CD8-positive, alpha-beta memory T cell (primary cell): ENCODE data around the gene KLHL29. TPM values are rescaled to one million over a fixed set of nuclear protein-coding genes. Genes with fewer than 3 reads are reported as not detected.
A peak's percentile ranks its signal among the peaks of the same experiment; 100 is the strongest.

Source experiments
- CTCF ChIA-PET: fragments of 350-600 bp; sonication (Branson Sonifier 250); formaldehyde crosslinking; loops from one replicate; lab custom pipeline; 2021; ENCODE audit warnings: antibody characterized with exemption; lab: Charles Lee
- POLR2A ChIA-PET: fragments of 350-600 bp; sonication (Branson Sonifier 250); formaldehyde crosslinking; loops from one replicate; lab custom pipeline; 2021; ENCODE audit warnings: antibody characterized with exemption; lab: Charles Lee
- DNase-seq, 5 donors: peaks; one replicate each; pipeline versions ENCODE4 v3.0.0 to v3.0.0-alpha.2; 2020 to 2022; ENCODE audit warnings: mixed read lengths in 1 of 5
- H3K27ac ChIP-seq: one replicate; pipeline ENCODE4 v1.7.0; 2013; ENCODE audit warnings: low read depth, mild to moderate bottlenecking, low read length, moderate library complexity
- H3K27me3 ChIP-seq: 2 replicates; pipeline ENCODE4 v1.7.0; 2013; ENCODE audit warnings: low read length, mild to moderate bottlenecking; ENCODE audit not compliant: insufficient read depth, poor library complexity, severe bottlenecking
- H3K36me3 ChIP-seq: 2 replicates; pipeline ENCODE4 v1.7.0; 2013; ENCODE audit warnings: mild to moderate bottlenecking, low read length, moderate library complexity; ENCODE audit not compliant: insufficient read depth
- H3K4me1 ChIP-seq: 2 replicates; pipeline ENCODE4 v1.7.0; 2013; ENCODE audit warnings: mild to moderate bottlenecking, low read length, moderate library complexity; ENCODE audit not compliant: insufficient read depth
- H3K4me3 ChIP-seq: 2 replicates; pipeline ENCODE4 v1.7.0; 2013; ENCODE audit warnings: mild to moderate bottlenecking, low read length
- H3K9me3 ChIP-seq: 2 replicates; pipeline ENCODE4 v1.7.0; 2013; ENCODE audit warnings: mild to moderate bottlenecking, low read length
- H3K27ac Mint-ChIP-seq, 8 donors: one replicate each; pipeline ENCODE4 v1.8.0; 2020 to 2021; ENCODE audit warnings: mixed read lengths in 8 of 8, mild to moderate bottlenecking in 6 of 8, inconsistent platforms in 3 of 8, moderate library complexity in 3 of 8
- H3K27me3 Mint-ChIP-seq, 2 donors: one replicate each; pipeline ENCODE4 v1.8.0; 2020 to 2021; ENCODE audit warnings: mixed read lengths in 2 of 2, mild to moderate bottlenecking in 1 of 2, moderate library complexity in 1 of 2
- H3K36me3 Mint-ChIP-seq, 3 donors: one replicate each; pipeline ENCODE4 v1.8.0; 2020 to 2021; ENCODE audit warnings: mixed read lengths in 3 of 3, inconsistent platforms in 1 of 3, mild to moderate bottlenecking in 1 of 3
- H3K4me1 Mint-ChIP-seq, 3 donors: one replicate each; pipeline ENCODE4 v1.8.0; 2020 to 2021; ENCODE audit warnings: mixed read lengths in 3 of 3, inconsistent platforms in 1 of 3, mild to moderate bottlenecking in 1 of 3
- H3K4me3 Mint-ChIP-seq, 7 donors: one replicate each; pipeline ENCODE4 v1.8.0; 2020 to 2021; ENCODE audit warnings: mixed read lengths in 7 of 7, mild to moderate bottlenecking in 6 of 7, moderate library complexity in 4 of 7, inconsistent platforms in 2 of 7
- H3K9me3 Mint-ChIP-seq, 5 donors: one replicate each; pipeline ENCODE4 v1.8.0; 2020 to 2022; ENCODE audit warnings: mixed read lengths in 5 of 5, mild to moderate bottlenecking in 3 of 5, moderate library complexity in 2 of 5, inconsistent platforms in 1 of 5
- polyA plus RNA-seq: library from polyadenylated mRNA; unstranded; fragments of 300-500 nt; fragmentation: Illumina TruSeq; gene quantifications from one replicate; pipeline ENCODE4 v1.2.3, GENCODE V29; 2021
- total RNA-seq, 2 experiments: library from RNA; stranded (reverse); gene quantifications; one replicate each; pipeline ENCODE4 v1.2.3, GENCODE V29; 2021

KLHL29 gene
- total and polyA plus RNA-seq, 3 experiments from 2014 or later = 0.11 to 0.21 (median 0.13) TPM

DNA sequence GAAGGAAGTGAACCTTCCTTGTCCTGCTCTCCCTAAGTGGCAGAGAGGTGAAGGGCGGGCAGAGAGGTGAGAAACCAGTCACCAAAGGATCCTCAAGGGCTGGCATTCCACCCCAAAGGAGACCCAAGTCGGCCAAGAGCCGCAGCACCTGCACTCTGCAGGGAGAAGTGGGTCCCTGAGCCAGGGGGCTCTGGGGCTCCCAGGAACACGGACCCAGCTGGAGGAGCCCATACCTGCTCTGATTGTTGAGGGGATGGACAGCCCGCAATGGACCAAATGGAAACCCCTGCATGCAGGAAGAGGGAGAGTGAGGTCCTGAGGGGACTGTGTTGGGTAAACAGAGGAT is 308.6 kb downstream of the KLHL29 start:
- no peaks in the 10 kb centered on the region for H3K9me3 ChIP-seq
- H3K27me3 Mint-ChIP-seq = no peaks in the 10 kb centered on the region
- H3K27ac ChIP-seq = no peak overlapping the region
- H3K4me1 Mint-ChIP-seq = no peaks in the 10 kb centered on the region
- H3K27me3 ChIP-seq = no peaks in the 10 kb centered on the region
- H3K27ac Mint-ChIP-seq = no peak overlapping the region
- H3K36me3 ChIP-seq = no peaks in the 10 kb centered on the region
- H3K4me3 Mint-ChIP-seq = no peak overlapping the region
- DNase-seq = no peak
- ChIA-PET POLR2A (no interaction called here), CTCF (no interaction called here)
- peaks cover 5 to 12% (median 6%) of the 10 kb centered on the region in 3 donors for H3K36me3 Mint-ChIP-seq
- no peaks in the 10 kb centered on the region for H3K9me3 Mint-ChIP-seq
- H3K4me3 ChIP-seq = no peak overlapping the region
- H3K4me1 ChIP-seq = no peaks in the 10 kb centered on the region

DNA sequence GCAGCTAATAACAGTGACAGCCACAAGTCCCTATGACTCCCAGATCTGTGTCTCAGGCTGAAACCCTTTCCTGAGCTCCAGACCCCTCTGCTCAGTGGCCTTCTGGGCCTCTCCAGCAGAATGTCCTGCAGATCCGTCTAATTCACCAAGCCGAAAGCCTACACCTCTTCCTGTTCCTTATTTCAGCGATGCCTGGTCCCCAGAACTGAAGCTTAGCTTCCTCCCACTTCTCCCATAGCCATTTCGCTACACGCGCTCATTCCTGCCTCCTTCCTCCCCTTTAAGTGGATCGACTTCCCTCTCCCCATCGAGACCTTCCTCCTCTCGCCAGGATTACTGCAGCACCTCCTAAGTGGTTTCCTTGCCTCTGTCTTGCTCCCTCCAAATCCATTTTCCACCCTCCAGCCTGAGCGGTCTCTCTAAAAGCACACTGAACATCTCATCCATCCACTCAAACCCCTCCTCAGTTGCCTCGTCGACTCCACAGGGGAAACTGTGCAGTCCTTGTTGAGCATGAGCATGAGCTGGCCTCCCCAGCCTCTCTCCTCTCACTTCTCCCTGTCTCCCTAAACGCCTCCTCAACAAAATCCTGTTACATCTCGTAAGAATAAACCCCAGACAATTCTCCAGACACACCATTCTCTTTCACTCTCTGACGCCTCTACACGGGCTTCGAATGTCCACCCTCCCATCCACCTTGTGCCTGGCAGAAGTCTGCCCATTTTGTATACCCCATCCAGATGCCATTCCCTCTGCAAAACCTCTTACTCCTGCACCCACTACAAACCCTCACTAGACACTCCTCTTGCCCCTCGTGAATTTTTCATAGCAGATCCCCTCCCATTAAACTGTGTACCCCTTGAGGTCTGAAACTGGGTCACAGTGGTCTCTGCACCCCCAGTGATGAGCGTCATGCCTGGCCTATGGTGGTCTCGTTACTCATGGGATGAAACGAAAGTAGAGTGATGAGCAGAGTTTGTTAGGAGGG is 309.4 kb downstream of the KLHL29 start:
- H3K4me3 ChIP-seq = no peak overlapping the region
- no peaks in the 10 kb centered on the region for H3K9me3 ChIP-seq
- Mint-ChIP-seq H3K36me3 (peaks cover 5 to 12% (median 6%) of the 10 kb centered on the region in 3 donors), H3K27me3 (no peaks in the 10 kb centered on the region), H3K27ac (peak overlapping the region in 3 of 8 donors; percentile 4 to 59 (median 10)), H3K4me3 (peak overlapping the region in 1 of 7 donors; percentile 32), H3K4me1 (no peaks in the 10 kb centered on the region), H3K9me3 (no peaks in the 10 kb centered on the region)
- no peak for DNase-seq
- ChIA-PET CTCF (no interaction called here), POLR2A (no interaction called here)
- H3K27me3 ChIP-seq = no peaks in the 10 kb centered on the region
- H3K27ac ChIP-seq = no peak overlapping the region
- no peaks in the 10 kb centered on the region for H3K36me3 ChIP-seq
- no peaks in the 10 kb centered on the region for H3K4me1 ChIP-seq

DNA sequence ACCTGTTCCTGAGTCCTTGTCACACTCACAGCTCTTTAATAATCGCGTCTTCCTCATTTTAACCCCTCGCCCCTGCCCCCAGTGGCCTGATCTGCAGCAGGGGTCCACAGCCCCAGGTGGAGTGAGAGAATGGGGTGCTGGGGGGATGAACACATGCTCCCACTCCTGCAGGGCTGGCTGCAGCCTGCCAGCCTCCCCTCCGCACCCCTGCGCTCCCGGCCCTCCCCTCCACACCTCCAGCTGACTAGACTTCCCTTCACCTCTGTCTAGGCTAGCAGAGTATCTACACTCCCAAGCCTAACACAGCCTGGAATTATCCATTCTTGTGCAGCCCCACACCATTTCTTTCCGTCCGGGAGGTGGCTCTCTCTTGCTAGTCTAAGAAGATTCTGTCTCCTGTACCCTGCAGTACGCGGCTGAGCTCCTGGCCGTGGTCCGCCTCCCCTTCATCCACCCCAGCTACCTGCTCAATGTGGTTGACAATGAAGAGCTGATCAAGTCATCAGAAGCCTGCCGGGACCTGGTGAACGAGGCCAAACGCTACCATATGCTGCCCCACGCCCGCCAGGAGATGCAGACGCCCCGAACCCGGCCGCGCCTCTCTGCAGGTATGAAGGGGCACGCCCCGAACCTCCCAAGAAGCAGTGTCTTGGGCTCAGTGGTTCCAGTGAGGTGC is 310.4 kb downstream of the KLHL29 start:
- H3K27me3 Mint-ChIP-seq = no peaks in the 10 kb centered on the region

DNA sequence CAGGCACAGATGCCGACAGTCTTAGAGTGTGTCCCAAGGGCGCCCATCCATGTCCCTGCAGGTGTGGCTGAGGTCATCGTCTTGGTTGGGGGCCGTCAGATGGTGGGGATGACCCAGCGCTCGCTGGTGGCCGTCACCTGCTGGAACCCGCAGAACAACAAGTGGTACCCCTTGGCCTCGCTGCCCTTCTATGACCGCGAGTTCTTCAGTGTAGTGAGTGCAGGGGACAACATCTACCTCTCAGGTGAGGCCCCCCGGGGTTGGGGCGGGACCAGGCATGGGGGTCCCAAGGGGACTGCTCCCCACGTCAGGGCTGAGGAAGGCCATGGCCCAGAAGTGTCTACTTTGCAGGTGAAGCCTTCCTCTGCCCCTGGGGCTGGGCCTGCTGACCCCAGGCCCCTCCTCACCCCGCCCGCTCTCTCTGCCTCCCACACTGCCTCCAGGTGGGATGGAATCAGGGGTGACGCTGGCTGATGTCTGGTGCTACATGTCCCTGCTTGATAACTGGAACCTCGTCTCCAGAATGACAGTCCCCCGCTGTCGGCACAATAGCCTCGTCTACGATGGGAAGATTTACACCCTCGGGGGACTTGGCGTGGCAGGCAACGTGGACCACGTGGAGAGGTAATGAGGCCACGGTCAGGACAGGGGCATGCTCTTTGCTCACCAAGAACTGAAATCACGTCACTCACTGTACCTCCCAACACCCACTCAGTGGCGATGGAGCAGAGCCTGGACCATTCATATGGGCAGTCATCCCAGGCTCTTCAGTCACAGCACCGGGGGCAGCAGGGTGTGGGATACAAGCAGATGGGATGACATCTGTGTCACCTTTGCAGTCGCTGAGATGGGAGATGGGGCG is 311.1 kb downstream of the KLHL29 start:
- H3K9me3 Mint-ChIP-seq = no peaks in the 10 kb centered on the region
- peak overlapping the region in 1 of 8 donors; percentile 47 for H3K27ac Mint-ChIP-seq
- no peaks in the 10 kb centered on the region for H3K4me1 ChIP-seq
- ChIA-PET POLR2A (no interaction called here), CTCF (no interaction called here)
- H3K36me3 Mint-ChIP-seq = peaks cover 7 to 13% (median 7%) of the 10 kb centered on the region in 3 donors
- H3K4me1 Mint-ChIP-seq = no peaks in the 10 kb centered on the region
- H3K36me3 ChIP-seq = no peaks in the 10 kb centered on the region
- H3K4me3 Mint-ChIP-seq = no peak overlapping the region
- no peak overlapping the region for H3K27ac ChIP-seq
- H3K4me3 ChIP-seq = no peak overlapping the region
- H3K27me3 ChIP-seq = no peaks in the 10 kb centered on the region
- DNase-seq = no peak
- H3K27me3 Mint-ChIP-seq = no peaks in the 10 kb centered on the region
- no peaks in the 10 kb centered on the region for H3K9me3 ChIP-seq

More for the DNA sequence above, 310.4 kb downstream of the KLHL29 start:
- peak overlapping the region in 1 of 8 donors; percentile 47 for H3K27ac Mint-ChIP-seq
- H3K27ac ChIP-seq = no peak overlapping the region
- H3K9me3 ChIP-seq = no peaks in the 10 kb centered on the region
- H3K9me3 Mint-ChIP-seq = no peaks in the 10 kb centered on the region
- ChIA-PET CTCF (no interaction called here), POLR2A (no interaction called here)
- no peaks in the 10 kb centered on the region for H3K27me3 ChIP-seq
- no peak overlapping the region for H3K4me3 ChIP-seq
- DNase-seq = no peak
- no peak overlapping the region for H3K4me3 Mint-ChIP-seq
- peaks cover 6 to 13% (median 9%) of the 10 kb centered on the region in 3 donors for H3K36me3 Mint-ChIP-seq
- H3K4me1 ChIP-seq = no peaks in the 10 kb centered on the region
- no peaks in the 10 kb centered on the region for H3K36me3 ChIP-seq
- H3K4me1 Mint-ChIP-seq = no peaks in the 10 kb centered on the region

DNA sequence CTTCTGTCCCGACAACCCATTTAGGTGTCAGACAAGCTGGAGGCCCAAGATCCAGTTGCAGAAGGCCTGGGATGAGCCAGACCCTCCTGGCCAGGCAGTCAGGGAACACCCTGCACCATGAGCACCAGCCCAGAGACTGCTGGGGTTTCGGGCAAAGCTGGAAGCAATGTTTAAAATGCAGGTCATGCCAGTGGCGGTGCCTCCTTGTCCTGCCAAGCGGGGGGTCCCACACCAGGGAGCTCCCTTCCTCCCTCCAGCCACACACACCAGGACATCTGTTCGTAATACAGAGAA is 311.7 kb downstream of the KLHL29 start:
- POLR2A ChIA-PET = no interaction called here
- H3K36me3 ChIP-seq = no peaks in the 10 kb centered on the region
- Mint-ChIP-seq H3K9me3 (no peaks in the 10 kb centered on the region), H3K27me3 (no peaks in the 10 kb centered on the region), H3K4me1 (no peaks in the 10 kb centered on the region), H3K36me3 (peaks cover 3 to 8% (median 4%) of the 10 kb centered on the region in 3 donors), H3K4me3 (no peak overlapping the region), H3K27ac (no peak overlapping the region)
- no peak overlapping the region for H3K27ac ChIP-seq
- H3K9me3 ChIP-seq = no peaks in the 10 kb centered on the region
- CTCF ChIA-PET = no interaction called here
- H3K4me1 ChIP-seq = no peaks in the 10 kb centered on the region
- DNase-seq = no peak
- H3K4me3 ChIP-seq = no peak overlapping the region
- no peaks in the 10 kb centered on the region for H3K27me3 ChIP-seq

DNA sequence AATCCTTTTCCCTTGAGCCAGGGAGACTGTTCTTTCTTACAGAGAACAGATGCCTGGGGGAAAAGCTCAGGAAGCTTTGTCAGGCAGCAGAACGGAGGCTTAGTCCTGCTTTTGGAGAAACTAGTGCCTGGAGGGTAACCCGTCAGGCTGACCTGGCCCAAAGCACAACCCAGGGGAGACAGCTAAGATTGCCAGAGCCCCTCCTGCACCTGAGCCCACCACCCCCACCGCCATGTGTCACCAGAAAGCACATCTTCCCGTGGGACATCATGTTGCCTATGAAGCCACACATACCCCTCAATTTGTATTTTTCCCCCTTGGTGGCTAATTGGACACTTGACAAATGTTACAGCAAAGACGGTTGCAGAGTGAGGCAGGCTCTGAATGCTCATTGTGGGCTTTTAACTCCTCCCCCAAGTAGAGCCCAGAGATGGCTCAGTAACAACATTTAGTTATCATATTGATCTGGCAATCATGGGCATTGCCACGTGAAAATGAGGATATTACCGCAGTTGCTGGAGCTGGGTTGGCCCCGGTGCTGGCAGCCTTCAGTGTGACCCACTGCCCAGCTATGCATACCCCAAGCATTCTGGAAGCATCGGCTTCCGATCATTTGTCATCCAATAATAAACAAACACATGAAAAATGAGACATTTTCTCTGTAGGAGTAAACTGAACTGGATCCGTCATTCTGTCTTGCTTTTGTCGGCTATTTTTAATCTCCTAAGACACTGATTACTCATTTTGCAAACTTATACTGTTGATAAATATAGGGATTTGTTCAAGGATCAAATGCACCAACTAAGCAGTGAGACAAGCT is 312.5 kb downstream of the KLHL29 start:
- peaks cover 3 to 10% (median 3%) of the 10 kb centered on the region in 3 donors for H3K36me3 Mint-ChIP-seq
- Histone ChIP-seq H3K4me3 (no peak overlapping the region), H3K4me1 (no peaks in the 10 kb centered on the region), H3K36me3 (no peaks in the 10 kb centered on the region), H3K9me3 (no peaks in the 10 kb centered on the region), H3K27me3 (no peaks in the 10 kb centered on the region), H3K27ac (no peak overlapping the region)
- no peaks in the 10 kb centered on the region for H3K4me1 Mint-ChIP-seq
- DNase-seq = no peak
- H3K27ac Mint-ChIP-seq = peak overlapping the region in 1 of 8 donors; percentile 56
- POLR2A ChIA-PET = no interaction called here
- H3K9me3 Mint-ChIP-seq = no peaks in the 10 kb centered on the region
- CTCF ChIA-PET = no interaction called here
- H3K27me3 Mint-ChIP-seq = no peaks in the 10 kb centered on the region
- no peak overlapping the region for H3K4me3 Mint-ChIP-seq

DNA sequence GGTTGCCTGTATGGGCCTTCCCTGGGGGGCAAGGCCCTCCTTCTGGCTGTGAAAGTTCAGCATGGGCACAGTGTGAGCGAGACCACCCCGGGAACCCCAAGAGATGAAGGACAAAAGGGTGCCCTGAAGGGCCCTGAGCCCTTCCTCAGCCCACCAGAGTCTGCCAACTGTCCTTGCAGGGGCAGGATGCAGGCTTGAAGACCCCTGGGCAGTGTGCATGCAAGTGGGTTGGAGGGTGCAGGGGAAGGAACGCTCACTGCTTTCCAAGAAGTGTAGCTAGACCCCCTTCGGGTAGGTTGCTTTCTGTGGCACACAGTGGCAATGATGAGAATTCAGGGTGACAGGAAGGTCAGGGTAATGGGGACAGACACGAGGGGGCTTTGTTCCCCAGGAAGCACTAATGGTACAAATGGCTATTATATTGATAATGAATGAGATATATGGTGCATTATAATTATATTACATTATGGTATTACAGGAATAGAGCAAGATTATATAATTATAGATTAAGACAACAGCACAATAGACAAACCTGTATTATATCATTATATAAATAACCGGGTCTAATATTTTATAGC is 313.2 kb downstream of the KLHL29 start:
- Mint-ChIP-seq H3K4me1 (no peaks in the 10 kb centered on the region), H3K9me3 (no peaks in the 10 kb centered on the region), H3K27me3 (no peaks in the 10 kb centered on the region), H3K27ac (no peak overlapping the region), H3K4me3 (no peak overlapping the region), H3K36me3 (peaks cover 3 to 14% (median 3%) of the 10 kb centered on the region in 3 donors)
- Histone ChIP-seq H3K4me1 (no peaks in the 10 kb centered on the region), H3K4me3 (no peak overlapping the region), H3K27me3 (no peaks in the 10 kb centered on the region), H3K36me3 (no peaks in the 10 kb centered on the region), H3K27ac (no peak overlapping the region), H3K9me3 (no peaks in the 10 kb centered on the region)
- POLR2A ChIA-PET = no interaction called here
- CTCF ChIA-PET = no interaction called here
- DNase-seq = no peak
